Measurements from ENCODE around the gene SMKR1. TPM values are rescaled to one million over a fixed set of nuclear protein-coding genes. Genes with fewer than 3 reads are reported as not detected.
"Not testable (repeated sequence)": the region's sequence is repeated elsewhere in the genome, so short reads cannot be mapped to it uniquely, and the experiment has no call there.

The SMKR1 gene
- total and polyA plus RNA-seq, 12 donors: 0.72 to 4.6 (median 1.9) TPM; not detected in 2

- intact Hi-C loops (cut with DNase I): no loop called here
- DNase-seq: no peak
- Histone ChIP-seq H3K4me1 (replicated peaks in 1 of 2) (no peaks in the 10 kb centered on the region), H3K9me3 (replicated peaks in 1 of 3) (no peaks in the 10 kb centered on the region), H3K4me3 (no peak overlapping the region), H3K27ac (no peak overlapping the region), H3K36me3 (replicated peaks in 1 of 2) (no peaks in the 10 kb centered on the region), H3K27me3 (no peaks in the 10 kb centered on the region)
- WGBS, 4 donors: 96 to 97% (median 96%) methylated on average over 6 of the region's 6 CpGs
- TF ChIP-seq POLR2A (IDR thresholded peaks at IDR 0.05): no peak
- TF ChIP-seq CTCF (IDR thresholded peaks at IDR 0.05): no peak
Observed at GRCh38 chr7:129480674-129481363, 21.5 kb upstream of the SMKR1 start.

- H3K27ac ChIP-seq; intact Hi-C loops (cut with DNase I): not testable (repeated sequence)
Observed at GRCh38 chr7:129481376-129481775, 21.0 kb upstream of the SMKR1 start.

GRCh38 chr7:129482781-129483180 lies 19.6 kb upstream of the SMKR1 start:
- H3K27ac ChIP-seq: no peak overlapping the region
- no peaks in the 10 kb centered on the region for H3K27me3 ChIP-seq
- no peaks in the 10 kb centered on the region for H3K4me1 ChIP-seq (replicated peaks in 1 of 2)
- intact Hi-C loops (cut with DNase I): no loop called here
- H3K4me3 ChIP-seq: no peak overlapping the region
- no peak for DNase-seq
- WGBS, 4 donors: 95 to 98% (median 96%) methylated on average over 8 of the region's 8 CpGs
- no peak for TF ChIP-seq CTCF (IDR thresholded peaks at IDR 0.05)
- TF ChIP-seq POLR2A (IDR thresholded peaks at IDR 0.05): no peak
- H3K9me3 ChIP-seq (replicated peaks in 1 of 3): no peaks in the 10 kb centered on the region
- H3K36me3 ChIP-seq (replicated peaks in 1 of 2): no peaks in the 10 kb centered on the region

More at GRCh38 chr7:129481376-129481775, 21.0 kb upstream of the SMKR1 start:
- 96 to 98% (median 97%) methylated on average over 6 of the region's 6 CpGs for WGBS, 4 donors
- not testable (repeated sequence) for H3K9me3 ChIP-seq (replicated peaks in 1 of 3); H3K4me3 ChIP-seq; H3K36me3 ChIP-seq (replicated peaks in 1 of 2); H3K27me3 ChIP-seq; H3K4me1 ChIP-seq (replicated peaks in 1 of 2); DNase-seq

- Histone ChIP-seq H3K9me3 (replicated peaks in 1 of 3) (no peaks in the 10 kb centered on the region), H3K27ac (no peak overlapping the region), H3K4me3 (no peak overlapping the region), H3K36me3 (replicated peaks in 1 of 2) (no peaks in the 10 kb centered on the region), H3K4me1 (replicated peaks in 1 of 2) (no peaks in the 10 kb centered on the region), H3K27me3 (no peaks in the 10 kb centered on the region)
- WGBS, 4 donors: 76 to 96% (median 91%) methylated on average over 3 of the region's 3 CpGs
- no peak for DNase-seq
- TF ChIP-seq CTCF (IDR thresholded peaks at IDR 0.05): no peak
- no peak for TF ChIP-seq POLR2A (IDR thresholded peaks at IDR 0.05)
- intact Hi-C loops (cut with DNase I): no loop called here
Observed at GRCh38 chr7:129489491-129489890, 12.8 kb upstream of the SMKR1 start.

GRCh38 chr7:129492391-129492790 lies 9.9 kb upstream of the SMKR1 start:
- no peak for DNase-seq
- Histone ChIP-seq H3K36me3 (replicated peaks in 1 of 2) (no peaks in the 10 kb centered on the region), H3K27me3 (no peaks in the 10 kb centered on the region), H3K27ac (no peak overlapping the region), H3K4me3 (no peak overlapping the region), H3K4me1 (replicated peaks in 1 of 2) (no peaks in the 10 kb centered on the region), H3K9me3 (replicated peaks in 1 of 3) (no peaks in the 10 kb centered on the region)
- 75 to 89% (median 85%) methylated on average over 2 of the region's 2 CpGs for WGBS, 4 donors
- TF ChIP-seq POLR2A (IDR thresholded peaks at IDR 0.05): no peak
- TF ChIP-seq CTCF (IDR thresholded peaks at IDR 0.05): no peak
- intact Hi-C loops (cut with DNase I): no loop called here

Data from adrenal gland (tissue), 12 donors.